Tibial nerve (tissue), 4 donors: ENCODE results near the gene SLC35F6.

Experiments
- EP300 ChIP-seq, 2 donors: sonication (generic); formaldehyde crosslinking; IDR thresholded peaks; one replicate each; pipeline ENCODE4 v1.6.1; 2017; ENCODE audit warnings: antibody characterized with exemption in 2 of 2, mild to moderate bottlenecking in 1 of 2
- POLR2A ChIP-seq, 2 donors: fragments of 450-650 bp; IDR thresholded peaks; one replicate each; pipeline ENCODE4 v1.6.1; 2017; ENCODE audit warnings: antibody characterized with exemption in 2 of 2, mild to moderate bottlenecking in 2 of 2, moderate library complexity in 2 of 2
- TF ChIP-seq, protein P1 (sequence below), 5 experiments: fragments of 200-600 bp in 3 of 5; fragments of 450-650 bp in 2 of 5; sonication (generic) in 3 of 5; IDR thresholded peaks; one replicate each; pipeline ENCODE4 v1.5.1; 2016 to 2019; ENCODE audit warnings: antibody characterized with exemption in 5 of 5, mild to moderate bottlenecking in 3 of 5, moderate library complexity in 2 of 5

DNA sequence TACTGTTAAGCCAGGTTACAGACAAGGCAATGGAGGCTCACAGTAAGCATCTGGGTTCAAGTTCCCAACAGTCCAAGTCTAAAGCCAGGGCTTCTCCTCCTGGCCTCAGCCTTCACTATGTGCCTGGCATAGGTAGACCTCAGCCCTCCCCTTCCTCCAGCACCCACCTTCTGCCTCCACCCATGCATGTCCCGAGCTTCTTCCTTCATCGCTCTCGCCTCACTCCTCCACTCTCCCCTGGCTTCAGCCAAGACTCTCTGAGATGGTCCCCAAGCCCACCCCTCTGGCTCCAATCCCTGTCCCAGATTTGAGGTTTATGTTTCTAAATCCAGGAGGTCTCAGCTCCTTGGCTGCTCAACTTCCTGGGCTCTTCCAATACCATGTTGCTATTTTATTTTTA, 48.6 kb downstream of the SLC35F6 start:
- TF ChIP-seq, protein P1, sequence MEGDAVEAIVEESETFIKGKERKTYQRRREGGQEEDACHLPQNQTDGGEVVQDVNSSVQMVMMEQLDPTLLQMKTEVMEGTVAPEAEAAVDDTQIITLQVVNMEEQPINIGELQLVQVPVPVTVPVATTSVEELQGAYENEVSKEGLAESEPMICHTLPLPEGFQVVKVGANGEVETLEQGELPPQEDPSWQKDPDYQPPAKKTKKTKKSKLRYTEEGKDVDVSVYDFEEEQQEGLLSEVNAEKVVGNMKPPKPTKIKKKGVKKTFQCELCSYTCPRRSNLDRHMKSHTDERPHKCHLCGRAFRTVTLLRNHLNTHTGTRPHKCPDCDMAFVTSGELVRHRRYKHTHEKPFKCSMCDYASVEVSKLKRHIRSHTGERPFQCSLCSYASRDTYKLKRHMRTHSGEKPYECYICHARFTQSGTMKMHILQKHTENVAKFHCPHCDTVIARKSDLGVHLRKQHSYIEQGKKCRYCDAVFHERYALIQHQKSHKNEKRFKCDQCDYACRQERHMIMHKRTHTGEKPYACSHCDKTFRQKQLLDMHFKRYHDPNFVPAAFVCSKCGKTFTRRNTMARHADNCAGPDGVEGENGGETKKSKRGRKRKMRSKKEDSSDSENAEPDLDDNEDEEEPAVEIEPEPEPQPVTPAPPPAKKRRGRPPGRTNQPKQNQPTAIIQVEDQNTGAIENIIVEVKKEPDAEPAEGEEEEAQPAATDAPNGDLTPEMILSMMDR (IDR thresholded peaks at IDR 0.05), result no peak
- TF ChIP-seq POLR2A (IDR thresholded peaks at IDR 0.05), result no peak
- TF ChIP-seq EP300 (IDR thresholded peaks at IDR 0.05), result no peak
